ENCODE measurements around the gene MRPS14. TPM values are rescaled to one million over a fixed set of nuclear protein-coding genes. Genes with fewer than 3 reads are reported as not detected.

MRPS14 gene
- total RNA-seq, 1 experiment from 2014 or later: 38.1 TPM

- no TSS peak for BruUV-seq (replicated peaks)
- no peaks in the 10 kb centered on the region for H3K9me3 ChIP-seq
- H3K27me3 Mint-ChIP-seq (ENCODE audit: insufficient read depth, unreplicated experiment): no peaks in the 10 kb centered on the region
- peaks cover 6% of the 10 kb centered on the region; the same call in 1 of the 2 replicates for H3K4me1 ChIP-seq
- H3K4me3 Mint-ChIP-seq (ENCODE audit: unreplicated experiment): no peak overlapping the region
- ChIA-PET CTCF (no interaction called here), POLR2A (no interaction called here)
- DNase-seq: no peak
- TF ChIP-seq CTCF (IDR thresholded peaks at IDR 0.05; ENCODE audit: insufficient read depth in 1 of 2, low read depth in 1 of 2, low read length in 1 of 2, severe bottlenecking in 1 of 2, unreplicated experiment in 1 of 2): no peak
- no peaks in the 10 kb centered on the region; the same call in 1 of the 2 replicates for H3K36me3 ChIP-seq (ENCODE audit: control insufficient read depth, insufficient read depth, low read length)
- H3K27ac Mint-ChIP-seq (ENCODE audit: unreplicated experiment): no peak overlapping the region
- peaks cover 26% of the 10 kb centered on the region for H3K36me3 Mint-ChIP-seq (ENCODE audit: insufficient read depth, unreplicated experiment)
- H3K27me3 ChIP-seq (replicated peaks; ENCODE audit: control insufficient read depth, insufficient read depth, low read length): no peaks in the 10 kb centered on the region
- H3K4me3 ChIP-seq (ENCODE audit: low read depth, low read length): no peak overlapping the region
- intact Hi-C loops (cut with micrococcal nuclease; ENCODE audit: unreplicated experiment): loop anchor here (10.0 kb wide), 1 partner anchor 978 kb away; the partner anchor contains the start of gene RC3H1
- H3K9me3 Mint-ChIP-seq (ENCODE audit: unreplicated experiment): no peaks in the 10 kb centered on the region
- H3K4me1 Mint-ChIP-seq (ENCODE audit: low read depth, unreplicated experiment): no peaks in the 10 kb centered on the region
Measured at GRCh38 chr1:175002910-175003517, 20.2 kb downstream of the MRPS14 start.

GRCh38 chr1:175000697-175001187 is 22.5 kb downstream of the MRPS14 start:
- CTCF ChIA-PET: interaction anchor here (1.2 to 3.1 kb wide), 3 partner anchors 23 to 125 kb away, joined by 6 to 18 read pairs (median 7); partner anchors contain the start of gene MRPS14
- H3K4me3 ChIP-seq (ENCODE audit: low read depth, low read length): peak overlapping the region; percentile 100
- Mint-ChIP-seq H3K4me1 (ENCODE audit: low read depth, unreplicated experiment) (no peaks in the 10 kb centered on the region), H3K36me3 (ENCODE audit: insufficient read depth, unreplicated experiment) (peaks cover 14% of the 10 kb centered on the region), H3K27me3 (ENCODE audit: insufficient read depth, unreplicated experiment) (no peaks in the 10 kb centered on the region), H3K27ac (ENCODE audit: unreplicated experiment) (no peak overlapping the region), H3K4me3 (ENCODE audit: unreplicated experiment) (no peak overlapping the region), H3K9me3 (ENCODE audit: unreplicated experiment) (no peaks in the 10 kb centered on the region)
- DNase-seq: no peak
- TSS peak; percentile 46 for BruUV-seq (replicated peaks)
- no peaks in the 10 kb centered on the region for H3K27me3 ChIP-seq (replicated peaks; ENCODE audit: control insufficient read depth, insufficient read depth, low read length)
- no peaks in the 10 kb centered on the region for H3K9me3 ChIP-seq
- POLR2A ChIA-PET: interaction anchor here (1.8 to 2.8 kb wide), 2 partner anchors 20 to 22 kb away, joined by 6 to 37 read pairs; partner anchors contain the start of gene MRPS14
- no peaks in the 10 kb centered on the region for H3K36me3 ChIP-seq (ENCODE audit: control insufficient read depth, insufficient read depth, low read length)
- no peak for TF ChIP-seq CTCF (IDR thresholded peaks at IDR 0.05; ENCODE audit: insufficient read depth in 1 of 2, low read depth in 1 of 2, low read length in 1 of 2, severe bottlenecking in 1 of 2, unreplicated experiment in 1 of 2)
- intact Hi-C loops (cut with micrococcal nuclease; ENCODE audit: unreplicated experiment): loop anchor here (10.0 kb wide), 1 partner anchor 976 kb away; the partner anchor contains the start of gene RC3H1
- H3K4me1 ChIP-seq: peaks cover 9% of the 10 kb centered on the region; the same call in 1 of the 2 replicates

GRCh38 chr1:174999936-175000696 is 23.1 kb downstream of the MRPS14 start, which contains the start of gene CACYBP:
CACYBP (plus strand) TSS chr1:174999947; CDS start chr1:175000181, 234 bp downstream.
- no peak within 1 kb of the TSS for H3K27ac Mint-ChIP-seq (ENCODE audit: unreplicated experiment)
- H3K4me3 Mint-ChIP-seq (ENCODE audit: unreplicated experiment): no peak within 1 kb of the TSS
- H3K36me3 Mint-ChIP-seq (ENCODE audit: insufficient read depth, unreplicated experiment): peaks cover 8% of the 10 kb centered on the region
- intact Hi-C loops (cut with micrococcal nuclease; ENCODE audit: unreplicated experiment): loop anchor here (1.0 to 10.0 kb wide), 4 partner anchors 23 to 975 kb away; partner anchors contain the start of genes MRPS14 and RC3H1
- BruUV-seq (replicated peaks): no TSS peak
- peak in 1 of 2 experiments; percentile 37 for DNase-seq
- no peaks in the 10 kb centered on the region for H3K9me3 ChIP-seq
- POLR2A ChIA-PET: interaction anchor here (0.5 to 2.8 kb wide), 10 partner anchors 11 to 440 kb away, joined by 3 to 37 read pairs (median 6); partner anchors contain the start of gene MRPS14
- no peaks in the 10 kb centered on the region for H3K36me3 ChIP-seq (ENCODE audit: control insufficient read depth, insufficient read depth, low read length)
- H3K4me1 ChIP-seq: peaks cover 9% of the 10 kb centered on the region; the same call in 1 of the 2 replicates
- H3K4me3 ChIP-seq (ENCODE audit: low read depth, low read length): peak within 1 kb of the TSS; percentile 100
- no peaks in the 10 kb centered on the region for H3K9me3 Mint-ChIP-seq (ENCODE audit: unreplicated experiment)
- TF ChIP-seq CTCF (IDR thresholded peaks at IDR 0.05; ENCODE audit: insufficient read depth in 1 of 2, low read depth in 1 of 2, low read length in 1 of 2, severe bottlenecking in 1 of 2, unreplicated experiment in 1 of 2): no peak
- CTCF ChIA-PET: interaction anchor here (0.6 to 3.1 kb wide), 7 partner anchors 23 to 230 kb away, joined by 4 to 18 read pairs (median 6); partner anchors contain the start of gene MRPS14
- no peaks in the 10 kb centered on the region for H3K27me3 Mint-ChIP-seq (ENCODE audit: insufficient read depth, unreplicated experiment)
- no peaks in the 10 kb centered on the region for H3K4me1 Mint-ChIP-seq (ENCODE audit: low read depth, unreplicated experiment)
- H3K27me3 ChIP-seq (replicated peaks; ENCODE audit: control insufficient read depth, insufficient read depth, low read length): no peaks in the 10 kb centered on the region

All from Caco-2 (cell line).